Activated effector memory CD4-positive, alpha-beta T cell treated with Interleukin-2 at 50 U/mL for 16 hours (primary cell): ENCODE data around the gene PRPS1L1.

Experiments
- DNase-seq: peaks from one replicate; pipeline ENCODE4 v3.0.0-alpha.2; 2020

PRPS1L1 gene

GRCh38 chr7:18027628-18028027 lies at the start of gene PRPS1L1:
TSS of gene PRPS1L1 (minus strand) at chr7:18027846.
- no peak for DNase-seq

- no peak for DNase-seq
Measured at GRCh38 chr7:18076461-18076860, 48.8 kb upstream of the PRPS1L1 start.

GRCh38 chr7:18068745-18069144 lies 41.1 kb upstream of the PRPS1L1 start:
- DNase-seq, result no peak

GRCh38 chr7:18064242-18064838 lies 36.7 kb upstream of the PRPS1L1 start:
- DNase-seq, result no peak

- no peak for DNase-seq
Measured at GRCh38 chr7:18063149-18063901, 35.7 kb upstream of the PRPS1L1 start.

- DNase-seq, result no peak
Measured at GRCh38 chr7:18059171-18059570, 31.5 kb upstream of the PRPS1L1 start.

GRCh38 chr7:18053941-18054340 lies 26.3 kb upstream of the PRPS1L1 start:
- DNase-seq, result no peak

- no peak for DNase-seq
Measured at GRCh38 chr7:18053177-18053928, 25.7 kb upstream of the PRPS1L1 start.

GRCh38 chr7:18049262-18049661 lies 21.6 kb upstream of the PRPS1L1 start:
- DNase-seq, result no peak

GRCh38 chr7:18046601-18047000 lies 19.0 kb upstream of the PRPS1L1 start:
- no peak for DNase-seq

GRCh38 chr7:18045171-18045570 lies 17.5 kb upstream of the PRPS1L1 start:
- DNase-seq, result no peak

- DNase-seq, result no peak
Measured at GRCh38 chr7:18041191-18041590, 13.5 kb upstream of the PRPS1L1 start.

- no peak for DNase-seq
Measured at GRCh38 chr7:18040196-18040595, 12.6 kb upstream of the PRPS1L1 start.

GRCh38 chr7:18038382-18038781 lies 10.7 kb upstream of the PRPS1L1 start:
- no peak for DNase-seq

GRCh38 chr7:18037609-18038008 lies 10.0 kb upstream of the PRPS1L1 start:
- DNase-seq, result no peak

- no peak for DNase-seq
Measured at GRCh38 chr7:18036783-18037182, 9.1 kb upstream of the PRPS1L1 start.

GRCh38 chr7:18030758-18031157 lies 3.1 kb upstream of the PRPS1L1 start:
- no peak for DNase-seq

GRCh38 chr7:18020138-18020715 lies 7.4 kb downstream of the PRPS1L1 start:
- no peak for DNase-seq

- no peak for DNase-seq
Measured at GRCh38 chr7:18019555-18019954, 8.1 kb downstream of the PRPS1L1 start.

- no peak for DNase-seq
Measured at GRCh38 chr7:18018296-18019215, 9.1 kb downstream of the PRPS1L1 start.

- DNase-seq, result no peak
Measured at GRCh38 chr7:18016547-18017444, 10.8 kb downstream of the PRPS1L1 start.
